Measurements from ENCODE around the gene SPRR2A.
"Not testable (repeated sequence)": the region's sequence is repeated elsewhere in the genome, so short reads cannot be mapped to it uniquely, and the experiment has no call there.

GRCh38 chr1:153056111-153056510 is 1.2 kb downstream of the SPRR2A start:
- TF ChIP-seq CTCF, POLR2A (IDR thresholded peaks at IDR 0.05): not testable (repeated sequence)
